ENCODE data around the gene AHCYL2.
"Not testable (repeated sequence)": the region's sequence is repeated elsewhere in the genome, so short reads cannot be mapped to it uniquely, and the experiment has no call there.

AHCYL2 gene

GRCh38 chr7:129438839-129439651 lies 214.2 kb downstream of the AHCYL2 start:
- H3K4me3 ChIP-seq (ENCODE audit: low read length) = no peak overlapping the region
- TF ChIP-seq CTCF (conservative IDR thresholded peaks at IDR 0.05; ENCODE audit: low read length) = no peak
- DNase-seq (ENCODE audit: low read depth) = no peak

- DNase-seq (ENCODE audit: low read depth) = no peak
- TF ChIP-seq CTCF (conservative IDR thresholded peaks at IDR 0.05; ENCODE audit: low read length) = no peak
- no peak overlapping the region for H3K4me3 ChIP-seq (ENCODE audit: low read length)
These were observed 215.3 kb downstream of the AHCYL2 start for GRCh38 chr7:129439963-129440625.

- no peak for DNase-seq (ENCODE audit: low read depth)
- H3K4me3 ChIP-seq (ENCODE audit: low read length) = no peak overlapping the region
- no peak for TF ChIP-seq CTCF (conservative IDR thresholded peaks at IDR 0.05; ENCODE audit: low read length)
These were observed 218.8 kb downstream of the AHCYL2 start for GRCh38 chr7:129443612-129444011.

- not testable (repeated sequence) for H3K4me3 ChIP-seq (ENCODE audit: low read length); DNase-seq (ENCODE audit: low read depth)
These were observed 219.9 kb downstream of the AHCYL2 start for GRCh38 chr7:129444776-129445175.

GRCh38 chr7:129446925-129447324 lies 222.1 kb downstream of the AHCYL2 start:
- H3K4me3 ChIP-seq (ENCODE audit: low read length) = not testable (repeated sequence)
- peak; percentile 13 for DNase-seq (ENCODE audit: low read depth)

- not testable (repeated sequence) for DNase-seq (ENCODE audit: low read depth); H3K4me3 ChIP-seq (ENCODE audit: low read length)
These were observed 222.6 kb downstream of the AHCYL2 start for GRCh38 chr7:129447445-129447844.

- not testable (repeated sequence) for DNase-seq (ENCODE audit: low read depth); H3K4me3 ChIP-seq (ENCODE audit: low read length)
These were observed 223.8 kb downstream of the AHCYL2 start for GRCh38 chr7:129448608-129449007.

- no peak for TF ChIP-seq CTCF (conservative IDR thresholded peaks at IDR 0.05; ENCODE audit: low read length)
- no peak overlapping the region for H3K4me3 ChIP-seq (ENCODE audit: low read length)
- DNase-seq (ENCODE audit: low read depth) = no peak
These were observed 225.5 kb downstream of the AHCYL2 start for GRCh38 chr7:129450295-129450694.

- H3K4me3 ChIP-seq (ENCODE audit: low read length) = no peak overlapping the region
- no peak for TF ChIP-seq CTCF (conservative IDR thresholded peaks at IDR 0.05; ENCODE audit: low read length)
- DNase-seq (ENCODE audit: low read depth) = no peak
These were observed 227.9 kb downstream of the AHCYL2 start for GRCh38 chr7:129452589-129453231.

Measured in AG10803 (cell line).